ENCODE measurements around the gene TRIM72. TPM values are rescaled to one million over a fixed set of nuclear protein-coding genes. Genes with fewer than 3 reads are reported as not detected.
A peak's percentile ranks its signal among the peaks of the same experiment; 100 is the strongest.
"Not testable (repeated sequence)": the region's sequence is repeated elsewhere in the genome, so short reads cannot be mapped to it uniquely, and the experiment has no call there.

Gene TRIM72
- total RNA-seq, 1 experiment from 2014 or later = 0.08 TPM

DNA sequence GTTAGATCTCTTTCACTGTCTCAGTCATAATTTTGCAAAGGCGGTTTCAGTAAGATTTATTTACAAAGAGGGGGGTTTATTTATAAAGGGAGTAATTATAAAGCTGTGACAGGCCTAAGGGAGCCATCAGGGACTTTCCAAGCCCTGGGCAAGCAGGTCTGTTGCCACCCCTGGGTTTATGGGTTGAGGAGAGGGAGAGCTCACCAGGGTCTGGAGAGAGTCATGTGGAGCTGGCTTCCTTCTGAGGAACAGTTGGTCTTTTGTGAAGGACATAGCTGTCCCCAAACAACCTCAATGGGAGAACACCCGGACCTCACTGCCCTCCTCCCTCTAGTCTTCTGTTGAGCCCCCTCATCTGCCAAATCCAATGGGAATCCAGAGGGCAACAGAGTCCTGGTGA, 55.6 kb downstream of the TRIM72 start:
- no TSS peak for BruUV-seq (replicated peaks)
- TF ChIP-seq SIN3A (IDR thresholded peaks at IDR 0.05; ENCODE audit: borderline replicate concordance, insufficient read depth, low read depth, low read length) (no peak), REST (IDR thresholded peaks at IDR 0.05; ENCODE audit: insufficient read depth in 1 of 2, low read depth in 2 of 2, low read length in 1 of 2) (no peak), POLR2AphosphoS5 (IDR thresholded peaks at IDR 0.05; ENCODE audit: low read depth, low read length) (no peak), CTCF (IDR thresholded peaks at IDR 0.05) (no peak), TCF7L2 (IDR thresholded peaks at IDR 0.05; ENCODE audit: low read depth, low read length) (no peak)
- Histone ChIP-seq H3K27me3 (ENCODE audit: control insufficient read depth, insufficient read depth, low read length) (no peaks in the 10 kb centered on the region), H3K4me3 (ENCODE audit: low read depth in 2 of 2, low read length in 2 of 2) (no peak overlapping the region), H3K9me3 (ENCODE audit: control insufficient read depth, insufficient read depth, low read depth, low read length) (no peaks in the 10 kb centered on the region), H3K27ac (ENCODE audit: low read length) (peak overlapping the region; percentile 46; the same call in 1 of the 2 replicates), H3K36me3 (ENCODE audit: control insufficient read depth, insufficient read depth, low read length) (no peaks in the 10 kb centered on the region), H3K4me1 (ENCODE audit: control insufficient read depth, insufficient read depth, low read length) (peaks cover 18% of the 10 kb centered on the region)
- DNase-seq (ENCODE audit: low read depth, low spot score) (no peak), ATAC-seq (peak; percentile 72)
- ChIA-PET CTCF (no interaction called here), POLR2A (interaction anchor here (0.6 kb wide), 2 partner anchors 16 to 27 kb away, joined by 8 to 9 read pairs; no protein-coding TSS in a partner anchor)
- in situ Hi-C loops (cut with HindIII; ENCODE audit: low pct_unique_long_range_greater_than_20kb, low sequenced_read_pairs) (no loop called here), intact Hi-C loops (cut with micrococcal nuclease; ENCODE audit: unreplicated experiment) (loop anchor here (10.0 kb wide), 2 partner anchors 45 to 65 kb away; partner anchors contain the start of gene PYCARD)

- H3K4me3 ChIP-seq (ENCODE audit: low read depth in 2 of 2, low read length in 2 of 2); H3K27me3 ChIP-seq (ENCODE audit: control insufficient read depth, insufficient read depth, low read length); BruUV-seq (replicated peaks); ATAC-seq; H3K9me3 ChIP-seq (ENCODE audit: control insufficient read depth, insufficient read depth, low read depth, low read length); DNase-seq (ENCODE audit: low read depth, low spot score); in situ Hi-C loops (cut with HindIII; ENCODE audit: low pct_unique_long_range_greater_than_20kb, low sequenced_read_pairs); H3K36me3 ChIP-seq (ENCODE audit: control insufficient read depth, insufficient read depth, low read length): not testable (repeated sequence)
- CTCF ChIA-PET = interaction anchor here (0.6 kb wide), 1 partner anchor 245 kb away, joined by 3 read pairs; no protein-coding TSS in a partner anchor
- H3K4me1 ChIP-seq (ENCODE audit: control insufficient read depth, insufficient read depth, low read length) = peaks cover 14% of the 10 kb centered on the region
- intact Hi-C loops (cut with micrococcal nuclease; ENCODE audit: unreplicated experiment) = loop anchor here (10.0 kb wide), 2 partner anchors 45 to 65 kb away; partner anchors contain the start of gene PYCARD
- H3K27ac ChIP-seq (ENCODE audit: low read length) = peak overlapping the region; percentile 46; the same call in 1 of the 2 replicates
- POLR2A ChIA-PET = interaction anchor here (0.6 kb wide), 2 partner anchors 16 to 26 kb away, joined by 8 to 9 read pairs; no protein-coding TSS in a partner anchor
Observed at GRCh38 chr16:31269973-31270372, 56.1 kb downstream of the TRIM72 start.

DNA sequence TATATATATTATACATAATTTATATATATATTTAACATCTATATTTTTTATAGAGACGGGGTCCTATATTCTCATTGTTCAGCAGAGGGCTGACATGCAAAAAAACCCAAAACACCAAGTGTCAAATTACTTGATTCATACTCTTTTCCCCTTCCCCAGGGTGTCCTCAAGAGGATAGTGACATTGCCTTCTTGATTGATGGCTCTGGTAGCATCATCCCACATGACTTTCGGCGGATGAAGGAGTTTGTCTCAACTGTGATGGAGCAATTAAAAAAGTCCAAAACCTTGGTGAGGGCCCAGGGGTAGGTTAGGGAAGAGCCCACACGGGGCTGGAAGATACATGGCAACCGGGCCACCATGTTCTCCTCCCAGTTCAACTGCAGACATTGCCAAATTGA, 56.9 kb downstream of the TRIM72 start:
- ChIA-PET POLR2A (no interaction called here), CTCF (no interaction called here)
- no peak for ATAC-seq
- no TSS peak for BruUV-seq (replicated peaks)
- DNase-seq (ENCODE audit: low read depth, low spot score) = no peak
- intact Hi-C loops (cut with micrococcal nuclease; ENCODE audit: unreplicated experiment) = no loop called here
- Histone ChIP-seq H3K27me3 (ENCODE audit: control insufficient read depth, insufficient read depth, low read length) (no peaks in the 10 kb centered on the region), H3K9me3 (ENCODE audit: control insufficient read depth, insufficient read depth, low read depth, low read length) (no peaks in the 10 kb centered on the region), H3K4me1 (ENCODE audit: control insufficient read depth, insufficient read depth, low read length) (peaks cover 6% of the 10 kb centered on the region; the same call in 1 of the 2 replicates), H3K27ac (ENCODE audit: low read length) (no peak overlapping the region), H3K4me3 (ENCODE audit: low read depth in 2 of 2, low read length in 2 of 2) (no peak overlapping the region), H3K36me3 (ENCODE audit: control insufficient read depth, insufficient read depth, low read length) (no peaks in the 10 kb centered on the region)
- TF ChIP-seq POLR2AphosphoS5 (IDR thresholded peaks at IDR 0.05; ENCODE audit: low read depth, low read length) (no peak), SIN3A (IDR thresholded peaks at IDR 0.05; ENCODE audit: borderline replicate concordance, insufficient read depth, low read depth, low read length) (no peak), CTCF (IDR thresholded peaks at IDR 0.05) (no peak), TCF7L2 (IDR thresholded peaks at IDR 0.05; ENCODE audit: low read depth, low read length) (no peak), REST (IDR thresholded peaks at IDR 0.05; ENCODE audit: insufficient read depth in 1 of 2, low read depth in 2 of 2, low read length in 1 of 2) (no peak)
- in situ Hi-C loops (cut with HindIII; ENCODE audit: low pct_unique_long_range_greater_than_20kb, low sequenced_read_pairs) = no loop called here
